Cardiac muscle cell (in vitro differentiated cells and primary cell): ENCODE results near the gene NRG3. TPM values are rescaled to one million over a fixed set of nuclear protein-coding genes. Genes with fewer than 3 reads are reported as not detected.

ENCODE experiments used
- DNase-seq, 2 donors: peaks; one replicate each; pipeline versions ENCODE4 v3.0.0 to v3.0.0-alpha.2; 2010 to 2017; ENCODE audit warnings: low read depth in 1 of 2, low spot score in 1 of 2
- H3K27ac ChIP-seq: fragments of 200-600 bp; sonication (generic); 2 replicates; pipeline ENCODE4 v1.5.1; 2016
- H3K27me3 ChIP-seq: fragments of 200-600 bp; sonication (generic); 2 replicates; pipeline ENCODE4 v1.6.0; 2016; ENCODE audit warnings: control low read depth
- H3K36me3 ChIP-seq: fragments of 200-600 bp; sonication (generic); 2 replicates; pipeline ENCODE4 v1.5.1; 2016; ENCODE audit warnings: control low read depth
- H3K4me1 ChIP-seq: fragments of 200-600 bp; sonication (generic); 2 replicates; pipeline ENCODE4 v1.8.1; 2017; ENCODE audit warnings: low read depth, mild to moderate bottlenecking, mixed run types
- H3K4me3 ChIP-seq: fragments of 200-600 bp; sonication (generic); 2 replicates; pipeline ENCODE4 v1.5.1; 2016; ENCODE audit warnings: mild to moderate bottlenecking
- H3K9me3 ChIP-seq: fragments of 200-600 bp; sonication (generic); 2 replicates; pipeline ENCODE4 v1.5.1; 2017; ENCODE audit warnings: low read depth, mild to moderate bottlenecking, control low read depth
- polyA plus RNA-seq: library from polyadenylated mRNA; unstranded; fragments of >200 nt; fragmentation: Nextera tagmentation; extraction: Ambion mirVana; gene quantifications from 2 replicates; pipeline ENCODE4 v1.2.1, GENCODE V29; 2016
- total RNA-seq: library from RNA; depleted of rRNA; stranded (reverse); fragments of >200 nt; gene quantifications from 2 replicates; pipeline ENCODE4 v1.2.3, GENCODE V29; 2016
- TF ChIP-seq, protein P1 (sequence below): IDR thresholded peaks from 2 replicates; pipeline ENCODE4 v1.5.1; 2012; ENCODE audit warnings: low read depth, mild to moderate bottlenecking, low read length

The NRG3 gene
- total and polyA plus RNA-seq, 2 experiments from 2014 or later = 0.48 to 0.55 TPM

DNA sequence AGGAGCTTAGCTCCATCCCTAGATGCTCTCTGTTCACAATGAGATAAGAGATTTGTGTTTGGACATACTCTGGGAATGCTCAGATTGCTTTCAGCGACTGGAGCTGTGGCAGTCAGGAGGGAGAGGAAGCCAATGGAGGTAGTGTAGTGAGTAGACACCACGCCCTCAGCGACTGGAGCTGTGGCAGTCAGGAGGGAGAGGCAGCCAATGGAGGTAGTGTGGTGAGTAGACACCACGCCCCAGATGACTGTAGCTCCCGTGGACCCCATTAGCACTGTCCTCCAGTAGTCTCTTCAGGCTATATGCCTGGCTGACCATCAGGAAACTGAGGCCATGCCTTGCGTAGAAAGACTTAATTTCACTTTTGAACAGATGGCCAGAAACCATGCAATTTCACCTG, 1033.8 kb downstream of the NRG3 start:
- no peak overlapping the region for H3K4me3 ChIP-seq
- H3K27ac ChIP-seq = no peak overlapping the region
- DNase-seq = no peak
- H3K27me3 ChIP-seq = no peaks in the 10 kb centered on the region
- no peaks in the 10 kb centered on the region for H3K9me3 ChIP-seq
- H3K36me3 ChIP-seq = no peaks in the 10 kb centered on the region
- TF ChIP-seq, protein P1, sequence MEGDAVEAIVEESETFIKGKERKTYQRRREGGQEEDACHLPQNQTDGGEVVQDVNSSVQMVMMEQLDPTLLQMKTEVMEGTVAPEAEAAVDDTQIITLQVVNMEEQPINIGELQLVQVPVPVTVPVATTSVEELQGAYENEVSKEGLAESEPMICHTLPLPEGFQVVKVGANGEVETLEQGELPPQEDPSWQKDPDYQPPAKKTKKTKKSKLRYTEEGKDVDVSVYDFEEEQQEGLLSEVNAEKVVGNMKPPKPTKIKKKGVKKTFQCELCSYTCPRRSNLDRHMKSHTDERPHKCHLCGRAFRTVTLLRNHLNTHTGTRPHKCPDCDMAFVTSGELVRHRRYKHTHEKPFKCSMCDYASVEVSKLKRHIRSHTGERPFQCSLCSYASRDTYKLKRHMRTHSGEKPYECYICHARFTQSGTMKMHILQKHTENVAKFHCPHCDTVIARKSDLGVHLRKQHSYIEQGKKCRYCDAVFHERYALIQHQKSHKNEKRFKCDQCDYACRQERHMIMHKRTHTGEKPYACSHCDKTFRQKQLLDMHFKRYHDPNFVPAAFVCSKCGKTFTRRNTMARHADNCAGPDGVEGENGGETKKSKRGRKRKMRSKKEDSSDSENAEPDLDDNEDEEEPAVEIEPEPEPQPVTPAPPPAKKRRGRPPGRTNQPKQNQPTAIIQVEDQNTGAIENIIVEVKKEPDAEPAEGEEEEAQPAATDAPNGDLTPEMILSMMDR = no peak
- no peaks in the 10 kb centered on the region for H3K4me1 ChIP-seq

DNA sequence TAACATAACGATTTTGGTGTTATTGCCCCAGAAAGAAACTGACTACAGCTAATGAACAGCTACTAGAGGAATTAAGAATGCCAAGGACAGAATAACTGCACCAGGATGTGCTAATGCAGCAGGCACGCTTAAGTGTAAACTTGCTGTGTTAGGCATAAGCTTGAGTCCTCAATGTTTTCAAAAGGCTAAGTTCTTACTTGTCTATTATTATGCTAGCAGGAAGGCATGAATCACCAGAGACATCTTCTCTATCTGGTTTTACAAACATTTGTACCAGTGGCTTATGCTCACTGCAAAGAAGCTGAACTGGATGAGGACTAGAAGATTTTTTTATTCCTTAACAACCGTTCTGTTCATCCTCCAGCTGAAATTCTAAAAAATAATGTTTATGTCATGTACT, 1035.3 kb downstream of the NRG3 start:
- no peaks in the 10 kb centered on the region for H3K4me1 ChIP-seq
- H3K36me3 ChIP-seq = no peaks in the 10 kb centered on the region
- DNase-seq = no peak
- H3K27ac ChIP-seq = no peak overlapping the region
- TF ChIP-seq, protein P1 = no peak
- no peaks in the 10 kb centered on the region for H3K9me3 ChIP-seq
- H3K27me3 ChIP-seq = no peaks in the 10 kb centered on the region
- H3K4me3 ChIP-seq = no peak overlapping the region

DNA sequence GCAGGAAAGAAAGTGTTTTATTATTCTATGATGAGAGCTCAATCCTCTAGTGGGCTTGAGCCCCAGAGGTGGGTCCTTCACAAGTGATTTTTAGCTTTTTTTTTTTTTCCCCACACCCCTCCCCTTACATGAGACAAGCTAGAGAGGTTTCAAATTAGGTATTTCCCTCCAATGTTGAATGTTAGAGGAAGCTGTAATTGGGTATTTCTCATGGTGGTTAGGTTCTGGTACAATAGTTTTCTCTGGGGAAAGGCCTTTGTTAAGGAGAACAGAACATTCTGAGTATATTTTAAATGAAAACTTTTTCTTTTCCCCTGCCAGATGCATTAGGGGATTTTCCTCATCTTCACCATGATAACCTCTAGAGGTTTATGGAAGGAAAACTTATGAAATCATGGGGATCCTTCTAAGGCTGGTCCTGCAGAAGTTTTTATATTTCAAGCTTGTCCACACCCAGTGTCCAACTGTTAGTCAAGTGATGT, 1039.7 kb downstream of the NRG3 start:
- H3K36me3 ChIP-seq = no peaks in the 10 kb centered on the region
- H3K4me3 ChIP-seq = no peak overlapping the region
- no peaks in the 10 kb centered on the region for H3K4me1 ChIP-seq
- H3K27ac ChIP-seq = no peak overlapping the region
- H3K27me3 ChIP-seq = no peaks in the 10 kb centered on the region
- no peak for DNase-seq
- TF ChIP-seq, protein P1 = no peak
- H3K9me3 ChIP-seq = no peaks in the 10 kb centered on the region

DNA sequence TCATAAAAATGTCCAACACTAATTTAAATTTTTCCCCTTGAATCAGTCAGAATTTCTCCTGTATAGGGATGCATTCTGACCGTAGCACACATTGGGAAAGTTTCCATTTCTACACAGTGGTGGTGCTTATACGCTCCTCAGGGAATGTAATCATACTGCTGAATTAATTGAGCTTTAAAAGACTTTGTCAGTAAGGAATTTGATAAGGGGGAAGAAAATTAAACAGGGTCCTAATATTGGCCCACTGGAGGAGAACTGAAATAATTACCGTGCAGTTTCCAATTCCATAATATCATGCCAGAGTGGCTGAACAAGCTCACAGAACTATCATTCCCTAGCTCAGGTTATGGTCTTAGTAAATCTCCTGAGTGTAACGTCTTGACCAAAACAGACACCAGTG, 1041.9 kb downstream of the NRG3 start:
- DNase-seq = no peak
- no peaks in the 10 kb centered on the region for H3K36me3 ChIP-seq
- H3K27ac ChIP-seq = no peak overlapping the region
- no peaks in the 10 kb centered on the region for H3K9me3 ChIP-seq
- H3K27me3 ChIP-seq = no peaks in the 10 kb centered on the region
- H3K4me1 ChIP-seq = no peaks in the 10 kb centered on the region
- TF ChIP-seq, protein P1 = no peak
- H3K4me3 ChIP-seq = no peak overlapping the region

DNA sequence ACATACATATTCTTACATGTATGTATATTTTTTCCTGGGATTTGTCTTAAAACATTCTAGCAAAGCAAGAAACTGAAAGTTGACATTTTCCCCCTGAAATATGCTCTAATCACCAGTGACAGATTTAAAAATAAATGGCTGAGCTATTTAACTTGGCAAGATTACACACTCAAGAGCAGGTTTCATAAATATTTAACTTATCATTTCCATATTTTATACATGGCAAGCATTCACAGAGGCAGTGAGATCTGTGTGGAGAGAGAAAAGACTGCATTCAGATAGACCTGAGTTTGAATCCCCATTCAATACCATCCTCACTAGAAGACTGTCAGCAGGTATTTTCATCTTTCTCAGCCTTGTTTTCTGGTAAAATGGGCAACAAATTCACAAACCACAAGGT, 1043.0 kb downstream of the NRG3 start:
- TF ChIP-seq, protein P1 = no peak
- no peak overlapping the region for H3K27ac ChIP-seq
- DNase-seq = no peak
- no peaks in the 10 kb centered on the region for H3K27me3 ChIP-seq
- no peaks in the 10 kb centered on the region for H3K36me3 ChIP-seq
- H3K9me3 ChIP-seq = no peaks in the 10 kb centered on the region
- no peaks in the 10 kb centered on the region for H3K4me1 ChIP-seq
- H3K4me3 ChIP-seq = no peak overlapping the region

DNA sequence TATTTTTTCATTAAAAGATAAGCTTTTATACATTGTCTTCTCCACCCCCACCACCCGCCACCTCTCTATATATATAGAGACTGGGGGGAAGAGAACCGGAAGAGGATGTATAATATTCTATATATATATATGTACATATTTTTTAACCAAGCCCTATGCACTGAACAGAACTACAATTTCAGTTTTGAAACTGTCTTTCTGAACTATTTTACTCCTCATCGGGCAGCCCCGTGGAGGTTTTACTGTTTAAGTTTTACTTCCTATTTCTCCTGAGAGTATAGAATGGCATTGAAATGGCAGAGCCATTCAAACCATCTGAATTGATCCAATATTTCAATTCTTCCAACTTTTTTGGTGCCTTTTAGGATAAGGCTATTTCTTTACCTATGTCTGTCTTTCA, 1047.1 kb downstream of the NRG3 start:
- H3K36me3 ChIP-seq = no peaks in the 10 kb centered on the region
- H3K4me3 ChIP-seq = no peak overlapping the region
- no peaks in the 10 kb centered on the region for H3K27me3 ChIP-seq
- TF ChIP-seq, protein P1 = no peak
- H3K27ac ChIP-seq = no peak overlapping the region
- no peaks in the 10 kb centered on the region for H3K9me3 ChIP-seq
- DNase-seq = no peak
- H3K4me1 ChIP-seq = no peaks in the 10 kb centered on the region
